Upper lobe of left lung (tissue), 6 donors: ENCODE data around the gene ELAC1. TPM values are rescaled to one million over a fixed set of nuclear protein-coding genes. Genes with fewer than 3 reads are reported as not detected.

Experiments used
- ATAC-seq, 2 donors: fragments of 200-7000 bp; cut with Tn5 transposase; one replicate each; pipeline ENCODE4 v1.9.1; 2022; ENCODE audit warnings: mild to moderate bottlenecking in 2 of 2, moderate library complexity in 2 of 2; ENCODE audit not compliant: low FRiP score in 2 of 2
- DNase-seq, 2 donors: peaks; one replicate each; pipeline ENCODE4 v3.0.0-alpha.2; 2019 to 2020
- H3K27ac ChIP-seq, 4 donors: fragments of 200-600 bp; sonication (generic); one replicate each; pipeline ENCODE4 v1.5.1; 2016 to 2019
- H3K27me3 ChIP-seq, 4 donors: fragments of 200-600 bp; sonication (generic); one replicate each; pipeline ENCODE4 v1.5.1; 2017 to 2019
- H3K36me3 ChIP-seq, 4 donors: fragments of 200-600 bp; sonication (generic); one replicate each; pipeline ENCODE4 v1.5.1; 2016 to 2019
- H3K4me1 ChIP-seq, 4 donors: fragments of 200-600 bp; sonication (generic); one replicate each; pipeline ENCODE4 v1.5.1; 2018 to 2019
- H3K4me3 ChIP-seq, 4 donors: fragments of 200-600 bp; sonication (generic); one replicate each; pipeline ENCODE4 v1.5.1; 2017 to 2019; ENCODE audit warnings: mild to moderate bottlenecking in 2 of 4, moderate library complexity in 1 of 4
- H3K9me3 ChIP-seq, 4 donors: fragments of 200-600 bp; sonication (generic); one replicate each; pipeline ENCODE4 v1.5.1; 2018 to 2019
- EP300 ChIP-seq, 4 donors: sonication (generic); formaldehyde crosslinking; IDR thresholded peaks; one replicate each; pipeline ENCODE4 v1.5.1; 2017; ENCODE audit warnings: antibody characterized with exemption in 4 of 4, control low read depth in 2 of 4
- POLR2A ChIP-seq, 4 donors: fragments of 450-650 bp; IDR thresholded peaks; one replicate each; pipeline ENCODE4 v1.5.1; 2016 to 2017; ENCODE audit warnings: antibody characterized with exemption in 4 of 4, mild to moderate bottlenecking in 2 of 4
- POLR2AphosphoS5 ChIP-seq, 2 donors: sonication (generic); formaldehyde crosslinking; IDR thresholded peaks; one replicate each; pipeline ENCODE4 v1.5.1; 2017; ENCODE audit warnings: antibody characterized with exemption in 2 of 2
- WGBS, 2 donors: methylation state at CpG; one replicate each; pipeline ENCODE4 v1.1.5; 2017 to 2018; 5-methylcytosine and 5-hydroxymethylcytosine counted together
- total RNA-seq, 6 donors: library from RNA; depleted of rRNA in 4 of 6; stranded (reverse); fragments of >200 nt in 4 of 6; gene quantifications; one replicate each; pipeline versions ENCODE4 v1.1.0 to v1.2.1, GENCODE V29; 2016 to 2021
- TF ChIP-seq, protein P1 (sequence below), 6 experiments: fragments of 450-650 bp in 4 of 6; fragments of 200-600 bp in 2 of 6; sonication (generic) in 2 of 6; IDR thresholded peaks; one replicate each; pipeline ENCODE4 v1.5.1; 2016 to 2019; ENCODE audit warnings: antibody characterized with exemption in 6 of 6
- donor health status: DM: no; HTN: no; CAD: no; lungs with moderate emphysema.
- donor health status: DM: no; HTN: yes; CAD: no; lungs with severe emphysema.

ELAC1 gene
- total RNA-seq, 6 donors from 2014 or later = 2.3 to 11.9 (median 9.3) TPM

DNA sequence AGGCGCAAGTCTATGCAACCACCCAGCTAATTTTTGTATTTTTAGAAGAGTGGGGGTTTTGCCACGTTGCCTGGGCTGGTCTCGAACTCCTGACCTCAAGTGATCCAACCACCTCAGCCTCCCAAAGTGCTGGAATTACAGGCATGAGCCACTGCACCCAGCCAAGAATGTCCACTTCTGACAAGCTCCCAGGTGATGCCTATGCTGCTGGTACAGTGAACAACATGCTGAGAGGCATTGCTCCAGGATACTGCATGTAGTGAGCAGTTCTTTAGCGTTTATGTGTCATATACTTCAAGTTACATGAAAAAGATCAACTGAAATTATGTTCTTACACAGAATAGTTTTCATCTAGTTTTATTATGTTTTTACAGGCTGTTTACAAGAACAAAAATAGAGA is 17.2 kb upstream of the ELAC1 start:
- WGBS, 2 donors = 86 to 89% methylated on average over 4 of the region's 4 CpGs
- TF ChIP-seq EP300 (IDR thresholded peaks at IDR 0.05) (no peak), POLR2A (IDR thresholded peaks at IDR 0.05) (no peak), POLR2AphosphoS5 (IDR thresholded peaks at IDR 0.05) (no peak)
- TF ChIP-seq, protein P1, sequence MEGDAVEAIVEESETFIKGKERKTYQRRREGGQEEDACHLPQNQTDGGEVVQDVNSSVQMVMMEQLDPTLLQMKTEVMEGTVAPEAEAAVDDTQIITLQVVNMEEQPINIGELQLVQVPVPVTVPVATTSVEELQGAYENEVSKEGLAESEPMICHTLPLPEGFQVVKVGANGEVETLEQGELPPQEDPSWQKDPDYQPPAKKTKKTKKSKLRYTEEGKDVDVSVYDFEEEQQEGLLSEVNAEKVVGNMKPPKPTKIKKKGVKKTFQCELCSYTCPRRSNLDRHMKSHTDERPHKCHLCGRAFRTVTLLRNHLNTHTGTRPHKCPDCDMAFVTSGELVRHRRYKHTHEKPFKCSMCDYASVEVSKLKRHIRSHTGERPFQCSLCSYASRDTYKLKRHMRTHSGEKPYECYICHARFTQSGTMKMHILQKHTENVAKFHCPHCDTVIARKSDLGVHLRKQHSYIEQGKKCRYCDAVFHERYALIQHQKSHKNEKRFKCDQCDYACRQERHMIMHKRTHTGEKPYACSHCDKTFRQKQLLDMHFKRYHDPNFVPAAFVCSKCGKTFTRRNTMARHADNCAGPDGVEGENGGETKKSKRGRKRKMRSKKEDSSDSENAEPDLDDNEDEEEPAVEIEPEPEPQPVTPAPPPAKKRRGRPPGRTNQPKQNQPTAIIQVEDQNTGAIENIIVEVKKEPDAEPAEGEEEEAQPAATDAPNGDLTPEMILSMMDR (IDR thresholded peaks at IDR 0.05) = no peak
- Histone ChIP-seq H3K36me3 (peaks cover 0 to 7% (median 2%) of the 10 kb centered on the region in 4 donors), H3K9me3 (no peaks in the 10 kb centered on the region), H3K4me1 (no peaks in the 10 kb centered on the region), H3K27ac (no peak overlapping the region), H3K27me3 (no peaks in the 10 kb centered on the region), H3K4me3 (no peak overlapping the region)
- ATAC-seq (no peak), DNase-seq (no peak)

DNA sequence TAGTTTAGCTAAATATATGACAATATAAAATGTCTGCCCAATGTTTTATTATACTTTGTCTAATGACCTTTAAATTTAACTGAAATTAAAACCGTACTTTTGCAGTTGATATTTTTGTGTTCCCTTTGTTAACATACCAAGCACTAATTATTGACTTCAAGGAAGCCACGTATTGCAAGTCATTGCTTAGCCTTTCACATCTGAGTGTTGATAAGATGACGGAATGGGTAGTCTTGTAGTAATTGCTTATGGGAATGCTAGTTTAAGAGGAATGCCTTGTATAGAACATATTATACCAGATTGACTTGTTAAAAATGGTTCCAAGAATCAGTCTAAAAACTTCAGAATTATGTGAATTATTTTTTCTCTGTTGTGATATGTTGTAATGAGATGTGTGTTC is 14.0 kb upstream of the ELAC1 start:
- 81 to 84% methylated on average over 3 of the region's 3 CpGs for WGBS, 2 donors
- no peak overlapping the region for H3K27ac ChIP-seq
- no peaks in the 10 kb centered on the region for H3K36me3 ChIP-seq
- H3K9me3 ChIP-seq = no peaks in the 10 kb centered on the region
- TF ChIP-seq EP300 (IDR thresholded peaks at IDR 0.05) (no peak), POLR2A (IDR thresholded peaks at IDR 0.05) (no peak), POLR2AphosphoS5 (IDR thresholded peaks at IDR 0.05) (no peak)
- TF ChIP-seq, protein P1 (IDR thresholded peaks at IDR 0.05) = no peak
- ATAC-seq (no peak), DNase-seq (no peak)
- no peaks in the 10 kb centered on the region for H3K4me1 ChIP-seq
- H3K4me3 ChIP-seq = no peak overlapping the region
- H3K27me3 ChIP-seq = no peaks in the 10 kb centered on the region

DNA sequence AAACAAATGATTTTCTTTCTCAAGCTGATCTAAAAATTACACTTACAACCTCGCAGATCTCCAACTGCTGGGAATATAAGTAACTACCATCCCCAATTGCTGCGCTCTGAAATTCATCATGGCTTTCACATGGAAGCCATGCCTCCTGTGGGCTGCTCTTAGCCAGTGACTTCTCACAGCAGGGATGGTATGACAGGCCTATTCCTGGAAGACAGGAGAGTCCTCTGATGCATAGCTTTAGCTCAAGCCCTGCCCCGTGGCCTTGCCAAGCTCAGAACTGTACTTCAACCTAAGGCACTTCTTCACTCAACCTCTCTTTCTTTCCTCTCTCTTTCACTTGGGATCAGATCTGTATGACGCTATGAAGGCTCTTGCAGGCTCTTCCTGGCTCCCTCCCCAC is 12.6 kb upstream of the ELAC1 start:
- Histone ChIP-seq H3K9me3 (no peaks in the 10 kb centered on the region), H3K4me3 (no peak overlapping the region), H3K4me1 (no peaks in the 10 kb centered on the region), H3K27ac (no peak overlapping the region), H3K27me3 (no peaks in the 10 kb centered on the region), H3K36me3 (no peaks in the 10 kb centered on the region)
- DNase-seq (no peak), ATAC-seq (no peak)
- WGBS, 2 donors = 86 to 94% methylated on average over 4 of the region's 4 CpGs
- TF ChIP-seq EP300 (IDR thresholded peaks at IDR 0.05) = no peak

DNA sequence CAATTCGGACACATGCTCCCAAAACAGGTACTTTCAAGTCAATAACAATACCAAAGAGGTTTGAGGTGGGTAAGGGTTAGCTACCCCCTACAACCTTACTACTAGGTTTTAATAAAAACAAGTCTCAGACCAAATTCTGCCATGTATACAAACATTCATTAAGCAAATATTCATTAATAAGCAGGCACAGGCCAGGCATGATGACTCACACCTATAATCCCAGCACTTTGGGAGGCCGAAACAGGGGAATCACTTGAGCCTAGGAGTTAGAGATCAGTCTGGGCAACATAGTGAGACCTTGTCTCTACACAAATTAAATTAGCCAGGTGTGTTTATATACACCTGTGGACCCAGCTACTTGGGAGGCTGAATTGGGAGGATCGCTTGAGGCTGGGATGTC is 11.7 kb upstream of the ELAC1 start:
- DNase-seq = no peak
- H3K36me3 ChIP-seq = no peaks in the 10 kb centered on the region
- H3K27me3 ChIP-seq = no peaks in the 10 kb centered on the region
- H3K9me3 ChIP-seq = peaks cover 0 to 3% (median under 1%) of the 10 kb centered on the region in 4 donors
- no peak overlapping the region for H3K4me3 ChIP-seq
- TF ChIP-seq POLR2A (IDR thresholded peaks at IDR 0.05) = no peak
- TF ChIP-seq, protein P1 (IDR thresholded peaks at IDR 0.05) = no peak
- TF ChIP-seq POLR2AphosphoS5 (IDR thresholded peaks at IDR 0.05) = no peak
- no peak for TF ChIP-seq EP300 (IDR thresholded peaks at IDR 0.05)
- H3K4me1 ChIP-seq = no peaks in the 10 kb centered on the region
- WGBS, 2 donors = 91 to 100% methylated on average over 3 of the region's 3 CpGs
- no peak for ATAC-seq
- no peak overlapping the region for H3K27ac ChIP-seq

DNA sequence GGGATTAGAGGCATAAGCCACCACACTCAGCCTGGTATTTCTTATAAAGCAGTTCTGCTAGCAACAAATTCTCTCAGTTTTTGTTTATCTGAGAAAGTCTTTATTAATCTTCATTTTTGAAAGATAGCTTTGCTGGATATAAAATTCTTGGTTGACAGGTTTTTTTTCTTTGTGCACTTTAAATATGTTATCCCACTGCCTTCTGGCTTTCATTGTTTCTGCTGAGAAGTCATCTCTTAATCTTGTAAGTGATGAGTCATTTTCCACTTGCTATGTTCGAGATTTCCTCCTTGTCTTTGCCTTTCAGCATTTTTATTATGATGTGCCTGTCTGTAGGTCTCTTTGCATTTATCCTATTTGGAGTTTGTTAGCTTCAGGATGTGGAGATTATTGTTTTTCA is 5.9 kb upstream of the ELAC1 start:
- Histone ChIP-seq H3K36me3 (no peaks in the 10 kb centered on the region), H3K4me3 (no peak overlapping the region), H3K4me1 (no peaks in the 10 kb centered on the region), H3K27me3 (no peaks in the 10 kb centered on the region), H3K27ac (no peak overlapping the region), H3K9me3 (peaks cover 11 to 22% (median 19%) of the 10 kb centered on the region in 4 donors)
- WGBS, 2 donors = 82% methylated on average over 1 of the region's 1 CpG
- ATAC-seq (no peak), DNase-seq (no peak)
- no peak for TF ChIP-seq EP300 (IDR thresholded peaks at IDR 0.05)
- no peak for TF ChIP-seq POLR2AphosphoS5 (IDR thresholded peaks at IDR 0.05)
- no peak for TF ChIP-seq POLR2A (IDR thresholded peaks at IDR 0.05)

DNA sequence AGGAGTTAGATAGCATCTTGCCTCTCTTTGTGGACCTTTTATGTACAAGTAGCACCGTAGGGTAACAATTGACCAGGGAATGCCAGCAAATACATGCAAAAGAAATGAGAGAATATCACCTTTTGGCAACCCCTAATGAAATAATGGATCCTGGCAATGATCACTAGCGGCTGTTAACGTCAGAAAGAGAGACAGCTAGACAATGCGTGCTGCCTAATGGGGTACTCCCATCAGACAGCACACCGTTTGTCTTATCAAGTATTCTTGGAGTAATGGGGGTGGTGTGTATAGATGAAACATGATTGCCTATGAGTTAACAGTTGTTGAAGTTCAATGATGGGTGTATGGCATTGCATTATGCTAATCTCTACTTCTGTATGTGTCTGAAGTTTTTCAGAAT is 1.6 kb downstream of the ELAC1 start:
- TF ChIP-seq, protein P1 (IDR thresholded peaks at IDR 0.05) = no peak
- TF ChIP-seq EP300 (IDR thresholded peaks at IDR 0.05) = no peak
- TF ChIP-seq POLR2A (IDR thresholded peaks at IDR 0.05) = no peak
- no peak for TF ChIP-seq POLR2AphosphoS5 (IDR thresholded peaks at IDR 0.05)
- WGBS, 2 donors = 80 to 84% methylated on average over 5 of the region's 5 CpGs
- DNase-seq (no peak), ATAC-seq (no peak)
- H3K36me3 ChIP-seq = peaks cover 0 to under 1% (median 0%) of the 10 kb centered on the region in 4 donors
- no peaks in the 10 kb centered on the region for H3K9me3 ChIP-seq
- H3K27me3 ChIP-seq = no peaks in the 10 kb centered on the region
- H3K4me1 ChIP-seq = peaks cover 12 to 21% (median 16%) of the 10 kb centered on the region in 4 donors
- H3K4me3 ChIP-seq = peak overlapping the region in 1 of 4 donors; percentile 82
- peak overlapping the region in 1 of 4 donors; percentile 98 for H3K27ac ChIP-seq
